ENCODE measurements around the gene HOGA1. TPM values are rescaled to one million over a fixed set of nuclear protein-coding genes. Genes with fewer than 3 reads are reported as not detected.
"Not testable (repeated sequence)": the region's sequence is repeated elsewhere in the genome, so short reads cannot be mapped to it uniquely, and the experiment has no call there.

HOGA1 gene
- total and polyA plus RNA-seq, 3 experiments from 2014 or later, result not detected

GRCh38 chr10:97635577-97635976 lies 51.4 kb downstream of the HOGA1 start:
- Histone ChIP-seq H3K9me3 (ENCODE audit: low read length) (no peaks in the 10 kb centered on the region), H3K36me3 (ENCODE audit: insufficient read depth, low read length) (no peaks in the 10 kb centered on the region), H3K4me3 (ENCODE audit: low read length) (no peak overlapping the region), H3K27ac (ENCODE audit: low read depth, low read length) (no peak overlapping the region), H3K27me3 (ENCODE audit: insufficient read depth, low read length, poor library complexity, severe bottlenecking) (no peaks in the 10 kb centered on the region), H3K4me1 (ENCODE audit: insufficient read depth, low read length) (peaks cover 11% of the 10 kb centered on the region)
- H3K36me3 Mint-ChIP-seq, result peaks cover 0 to 10% (median 3%) of the 10 kb centered on the region in 3 donors
- H3K27ac Mint-ChIP-seq, result no peak overlapping the region
- peaks cover 18 to 23% (median 22%) of the 10 kb centered on the region in 3 donors for H3K4me1 Mint-ChIP-seq
- DNase-seq, result no peak
- H3K9me3 Mint-ChIP-seq, result no peaks in the 10 kb centered on the region
- ChIA-PET POLR2A (no interaction called here), CTCF (no interaction called here)
- peaks cover 0 to 3% of the 10 kb centered on the region in 2 donors for H3K27me3 Mint-ChIP-seq
- no peak overlapping the region for H3K4me3 Mint-ChIP-seq

- Mint-ChIP-seq H3K27ac (peak overlapping the region in 1 of 8 donors; percentile 7), H3K36me3 (peaks cover 0 to 10% (median 2%) of the 10 kb centered on the region in 3 donors), H3K4me1 (peaks cover 24 to 31% (median 27%) of the 10 kb centered on the region in 3 donors)
- H3K27me3 Mint-ChIP-seq; H3K27me3 ChIP-seq (ENCODE audit: insufficient read depth, low read length, poor library complexity, severe bottlenecking); DNase-seq; H3K27ac ChIP-seq (ENCODE audit: low read depth, low read length); H3K4me3 ChIP-seq (ENCODE audit: low read length); POLR2A ChIA-PET; H3K36me3 ChIP-seq (ENCODE audit: insufficient read depth, low read length); H3K4me3 Mint-ChIP-seq; H3K9me3 Mint-ChIP-seq; H3K9me3 ChIP-seq (ENCODE audit: low read length): not testable (repeated sequence)
- peaks cover 18% of the 10 kb centered on the region for H3K4me1 ChIP-seq (ENCODE audit: insufficient read depth, low read length)
- CTCF ChIA-PET, result interaction anchor here (1.0 to 1.1 kb wide), 2 partner anchors 9 to 38 kb away, joined by 3 read pairs; no protein-coding TSS in a partner anchor
Measured at GRCh38 chr10:97639090-97639489, 54.9 kb downstream of the HOGA1 start.

- H3K36me3 ChIP-seq (ENCODE audit: insufficient read depth, low read length), result no peaks in the 10 kb centered on the region
- H3K27ac ChIP-seq (ENCODE audit: low read depth, low read length), result peak within 1 kb of the TSS; percentile 65
- peaks cover 26 to 31% (median 27%) of the 10 kb centered on the region in 3 donors for H3K4me1 Mint-ChIP-seq
- H3K27me3 ChIP-seq (ENCODE audit: insufficient read depth, low read length, poor library complexity, severe bottlenecking), result no peaks in the 10 kb centered on the region
- no peaks in the 10 kb centered on the region for H3K9me3 ChIP-seq (ENCODE audit: low read length)
- no peaks in the 10 kb centered on the region for H3K9me3 Mint-ChIP-seq
- ChIA-PET CTCF (no interaction called here), POLR2A (interaction anchor here (0.6 to 0.9 kb wide), 2 partner anchors 9 to 96 kb away, joined by 3 to 5 read pairs; no protein-coding TSS in a partner anchor)
- peak within 1 kb of the TSS; percentile 78 for H3K4me3 ChIP-seq (ENCODE audit: low read length)
- peaks cover 18% of the 10 kb centered on the region for H3K4me1 ChIP-seq (ENCODE audit: insufficient read depth, low read length)
- peak; percentile 98 to 99 (median 98) for DNase-seq
- H3K4me3 Mint-ChIP-seq, result peak within 1 kb of the TSS; percentile 94 to 99 (median 96)
- peaks cover 0 to 19% (median 2%) of the 10 kb centered on the region in 3 donors for H3K36me3 Mint-ChIP-seq
- no peaks in the 10 kb centered on the region for H3K27me3 Mint-ChIP-seq
- peak within 1 kb of the TSS; percentile 83 to 99 (median 90) for H3K27ac Mint-ChIP-seq
Measured at GRCh38 chr10:97640174-97640867, 56.1 kb downstream of the HOGA1 start, which contains the start of gene PI4K2A. Gene PI4K2A (plus strand): TSS chr10:97640671. CDS start chr10:97640743, 72 bp downstream.

GRCh38 chr10:97640868-97641811 lies 57.0 kb downstream of the HOGA1 start:
- Mint-ChIP-seq H3K36me3 (peaks cover 0 to 23% (median 5%) of the 10 kb centered on the region in 3 donors), H3K4me1 (peaks cover 28 to 36% (median 30%) of the 10 kb centered on the region in 3 donors), H3K27ac (peak overlapping the region; percentile 83 to 99 (median 90)), H3K4me3 (peak overlapping the region; percentile 94 to 99 (median 96)), H3K9me3 (no peaks in the 10 kb centered on the region), H3K27me3 (no peaks in the 10 kb centered on the region)
- CTCF ChIA-PET, result interaction anchor here (0.9 kb wide), 1 partner anchor 151 kb away, joined by 3 read pairs; no protein-coding TSS in a partner anchor
- no peaks in the 10 kb centered on the region for H3K9me3 ChIP-seq (ENCODE audit: low read length)
- DNase-seq, result peak in 4 of 5 donors; percentile 2 to 50 (median 6)
- POLR2A ChIA-PET, result interaction anchor here (1.0 to 1.3 kb wide), 2 partner anchors 46 to 95 kb away, joined by 4 read pairs; partner anchors contain the start of gene AVPI1
- peak overlapping the region; percentile 78 for H3K4me3 ChIP-seq (ENCODE audit: low read length)
- H3K4me1 ChIP-seq (ENCODE audit: insufficient read depth, low read length), result peaks cover 18% of the 10 kb centered on the region
- peak overlapping the region; percentile 65 for H3K27ac ChIP-seq (ENCODE audit: low read depth, low read length)
- H3K36me3 ChIP-seq (ENCODE audit: insufficient read depth, low read length), result no peaks in the 10 kb centered on the region
- H3K27me3 ChIP-seq (ENCODE audit: insufficient read depth, low read length, poor library complexity, severe bottlenecking), result no peaks in the 10 kb centered on the region

- peaks cover 18% of the 10 kb centered on the region for H3K4me1 ChIP-seq (ENCODE audit: insufficient read depth, low read length)
- H3K27ac ChIP-seq (ENCODE audit: low read depth, low read length); DNase-seq; H3K36me3 ChIP-seq (ENCODE audit: insufficient read depth, low read length); H3K4me3 ChIP-seq (ENCODE audit: low read length); H3K27me3 ChIP-seq (ENCODE audit: insufficient read depth, low read length, poor library complexity, severe bottlenecking); H3K9me3 ChIP-seq (ENCODE audit: low read length); H3K27me3 Mint-ChIP-seq; CTCF ChIA-PET; H3K9me3 Mint-ChIP-seq: not testable (repeated sequence)
- peaks cover 0 to 32% (median 8%) of the 10 kb centered on the region in 3 donors for H3K36me3 Mint-ChIP-seq
- H3K4me1 Mint-ChIP-seq, result peaks cover 34 to 40% (median 37%) of the 10 kb centered on the region in 3 donors
- POLR2A ChIA-PET, result interaction anchor here (0.8 kb wide), 1 partner anchor 223 kb away, joined by 3 read pairs; no protein-coding TSS in a partner anchor
- peak overlapping the region; percentile 44 to 99 (median 96) for H3K4me3 Mint-ChIP-seq
- H3K27ac Mint-ChIP-seq, result peak overlapping the region in 3 of 8 donors; percentile 29 to 82 (median 54)
Measured at GRCh38 chr10:97642471-97643159, 58.4 kb downstream of the HOGA1 start.

- peaks cover 21% of the 10 kb centered on the region for H3K4me1 ChIP-seq (ENCODE audit: insufficient read depth, low read length)
- Mint-ChIP-seq H3K9me3 (no peaks in the 10 kb centered on the region), H3K36me3 (peaks cover 0 to 34% (median 8%) of the 10 kb centered on the region in 3 donors), H3K4me3 (peak overlapping the region in 6 of 7 donors; percentile 41 to 94 (median 66)), H3K27ac (peak overlapping the region in 6 of 8 donors; percentile 18 to 82 (median 42)), H3K27me3 (no peaks in the 10 kb centered on the region), H3K4me1 (peaks cover 37 to 45% (median 44%) of the 10 kb centered on the region in 3 donors)
- ChIA-PET POLR2A (no interaction called here), CTCF (no interaction called here)
- no peaks in the 10 kb centered on the region for H3K9me3 ChIP-seq (ENCODE audit: low read length)
- H3K36me3 ChIP-seq (ENCODE audit: insufficient read depth, low read length), result no peaks in the 10 kb centered on the region
- no peak overlapping the region for H3K4me3 ChIP-seq (ENCODE audit: low read length)
- DNase-seq, result no peak
- H3K27ac ChIP-seq (ENCODE audit: low read depth, low read length), result no peak overlapping the region
- no peaks in the 10 kb centered on the region for H3K27me3 ChIP-seq (ENCODE audit: insufficient read depth, low read length, poor library complexity, severe bottlenecking)
Measured at GRCh38 chr10:97643441-97643985, 59.3 kb downstream of the HOGA1 start.

- peaks cover 46 to 55% (median 54%) of the 10 kb centered on the region in 3 donors for H3K4me1 Mint-ChIP-seq
- no peak overlapping the region for H3K27ac ChIP-seq (ENCODE audit: low read depth, low read length)
- no peak overlapping the region for H3K4me3 ChIP-seq (ENCODE audit: low read length)
- H3K4me3 Mint-ChIP-seq, result peak overlapping the region in 1 of 7 donors; percentile 51
- peaks cover 0 to 34% (median 9%) of the 10 kb centered on the region in 3 donors for H3K36me3 Mint-ChIP-seq
- no peak for DNase-seq
- ChIA-PET CTCF (no interaction called here), POLR2A (no interaction called here)
- no peaks in the 10 kb centered on the region for H3K27me3 Mint-ChIP-seq
- peaks cover 28% of the 10 kb centered on the region for H3K4me1 ChIP-seq (ENCODE audit: insufficient read depth, low read length)
- no peaks in the 10 kb centered on the region for H3K27me3 ChIP-seq (ENCODE audit: insufficient read depth, low read length, poor library complexity, severe bottlenecking)
- no peaks in the 10 kb centered on the region for H3K9me3 ChIP-seq (ENCODE audit: low read length)
- H3K9me3 Mint-ChIP-seq, result no peaks in the 10 kb centered on the region
- no peaks in the 10 kb centered on the region for H3K36me3 ChIP-seq (ENCODE audit: insufficient read depth, low read length)
- peak overlapping the region in 1 of 8 donors; percentile 22 for H3K27ac Mint-ChIP-seq
Measured at GRCh38 chr10:97644936-97645335, 60.7 kb downstream of the HOGA1 start.
